ENCODE results near the gene ADM2.
A peak's percentile ranks its signal among the peaks of the same experiment; 100 is the strongest.
"Not testable (repeated sequence)": the region's sequence is repeated elsewhere in the genome, so short reads cannot be mapped to it uniquely, and the experiment has no call there.

Gene ADM2

GRCh38 chr22:50481440-50482106 lies at the start of gene ADM2:
ADM2 (plus strand) TSS chr22:50481543; CDS start chr22:50481848, 305 bp downstream.
- DNase-seq = peak; percentile 56

GRCh38 chr22:50432131-50432876 lies 49.0 kb upstream of the ADM2 start:
- DNase-seq = no peak

- DNase-seq = not testable (repeated sequence)
Measured at GRCh38 chr22:50432877-50433510, 48.3 kb upstream of the ADM2 start.

- DNase-seq = no peak
Measured at GRCh38 chr22:50434849-50435248, 46.5 kb upstream of the ADM2 start.

- no peak for DNase-seq
Measured at GRCh38 chr22:50435291-50436014, 45.9 kb upstream of the ADM2 start.

GRCh38 chr22:50436015-50436830 lies 45.1 kb upstream of the ADM2 start:
- DNase-seq = no peak

GRCh38 chr22:50436841-50437341 lies 44.5 kb upstream of the ADM2 start:
- DNase-seq = no peak

- DNase-seq = no peak
Measured at GRCh38 chr22:50437511-50438304, 43.6 kb upstream of the ADM2 start.

GRCh38 chr22:50438305-50439275 lies 42.8 kb upstream of the ADM2 start:
- DNase-seq = no peak

GRCh38 chr22:50439314-50439870 lies 42.0 kb upstream of the ADM2 start:
- no peak for DNase-seq

- no peak for DNase-seq
Measured at GRCh38 chr22:50439871-50440331, 41.4 kb upstream of the ADM2 start.

- DNase-seq = no peak
Measured at GRCh38 chr22:50440544-50441249, 40.6 kb upstream of the ADM2 start.

- DNase-seq = no peak
Measured at GRCh38 chr22:50441428-50441993, 39.8 kb upstream of the ADM2 start.

GRCh38 chr22:50443197-50443596 lies 38.1 kb upstream of the ADM2 start:
- DNase-seq = no peak

GRCh38 chr22:50443801-50444625 lies 37.3 kb upstream of the ADM2 start:
- no peak for DNase-seq

GRCh38 chr22:50444663-50445062 lies 36.7 kb upstream of the ADM2 start:
- DNase-seq = no peak

- DNase-seq = peak; percentile 42
Measured at GRCh38 chr22:50445071-50445879, 36.1 kb upstream of the ADM2 start.
